HepG2 (cell line): ENCODE measurements around the gene LCAT. TPM values are rescaled to one million over a fixed set of nuclear protein-coding genes. Genes with fewer than 3 reads are reported as not detected.

Experiments used
- MED8 ChIP-seq: sonication (generic); formaldehyde crosslinking; IDR thresholded peaks from 2 replicates; pipeline ENCODE4 v1.8.1; 2023; ENCODE audit warnings: mild to moderate bottlenecking, missing genetic modification reagents; ENCODE audit not compliant: insufficient replicate concordance
- MLLT10 ChIP-seq: sonication (generic); formaldehyde crosslinking; IDR thresholded peaks from 2 replicates; pipeline ENCODE4 v1.4.0; 2020; ENCODE audit warnings: missing genetic modification reagents
- RAD51 ChIP-seq: fragments of 450-650 bp; IDR thresholded peaks from 2 replicates; pipeline ENCODE4 v1.6.1; 2016; ENCODE audit warnings: borderline replicate concordance
- RFX5 ChIP-seq: IDR thresholded peaks from 2 replicates; pipeline ENCODE4 v1.6.1; 2011; ENCODE audit warnings: low read depth, low read length, improper control_type of control experiment
- SALL2 ChIP-seq: sonication (generic); formaldehyde crosslinking; IDR thresholded peaks from 2 replicates; pipeline ENCODE4 v1.8.1; 2023; ENCODE audit warnings: mild to moderate bottlenecking, missing genetic modification reagents, inconsistent platforms
- TCF12 ChIP-seq, 2 experiments: fragments of 450-650 bp in 1 of 2; sonication (generic) in 1 of 2; formaldehyde crosslinking in 1 of 2; IDR thresholded peaks; 2 replicates each; pipeline versions ENCODE4 v1.6.1 to v1.8.0; 2017 to 2022; ENCODE audit warnings: antibody characterized with exemption in 1 of 2, mild to moderate bottlenecking in 1 of 2, missing genetic modification reagents in 1 of 2, moderate library complexity in 1 of 2
- ZNF124 ChIP-seq: sonication (generic); formaldehyde crosslinking; IDR thresholded peaks from 2 replicates; pipeline ENCODE4 v1.4.0; 2020; ENCODE audit warnings: missing genetic modification reagents
- ZNF335 ChIP-seq: sonication (generic); formaldehyde crosslinking; IDR thresholded peaks from 2 replicates; pipeline ENCODE4 v1.4.0; 2020; ENCODE audit warnings: missing genetic modification reagents
- ZNF367 ChIP-seq: sonication (generic); formaldehyde crosslinking; IDR thresholded peaks from 2 replicates; pipeline ENCODE4 v1.4.0; 2020; ENCODE audit warnings: missing genetic modification reagents, borderline replicate concordance
- ZNF468 ChIP-seq: sonication (generic); formaldehyde crosslinking; IDR thresholded peaks from 2 replicates; pipeline ENCODE4 v1.8.0; 2022; ENCODE audit warnings: mild to moderate bottlenecking, moderate library complexity, missing genetic modification reagents
- ZNF749 ChIP-seq: sonication (generic); formaldehyde crosslinking; IDR thresholded peaks from 2 replicates; pipeline ENCODE4 v1.8.0; 2022; ENCODE audit warnings: mild to moderate bottlenecking, missing genetic modification reagents, moderate library complexity, borderline replicate concordance
- polyA plus RNA-seq, 8 experiments: library from polyadenylated mRNA; depleted of rRNA in 3 of 8; stranded (reverse) in 7 of 8; unstranded in 1 of 8; fragments of >200 nt; fragmentation: Illumina TruSeq in 4 of 8; extraction: Trizol in 4 of 8; gene quantifications; 2 replicates each; pipeline versions ENCODE4 v1.2.1 to v1.2.3, GENCODE V29; 2011 to 2016; ENCODE audit warnings: low read depth in 4 of 8, missing spikeins in 1 of 8, mixed read lengths in 1 of 8; ENCODE audit not compliant: insufficient read depth in 1 of 8
- total RNA-seq, 5 experiments: library from RNA; depleted of rRNA; stranded (reverse); fragments of >200 nt; fragmentation: Illumina TruSeq; extraction: Trizol; gene quantifications; 2 replicates each; pipeline ENCODE4 v1.2.3, GENCODE V29; 2016; ENCODE audit warnings: low read depth in 1 of 5
- TF ChIP-seq, protein P1 (sequence below): sonication (generic); formaldehyde crosslinking; IDR thresholded peaks from 2 replicates; pipeline ENCODE4 v1.4.0; 2020; ENCODE audit warnings: missing genetic modification reagents
- TF ChIP-seq, protein P2 (sequence below): IDR thresholded peaks from 2 replicates; pipeline ENCODE4 v1.6.1; 2016; ENCODE audit warnings: low read depth, control low read depth
- TF ChIP-seq, protein P3 (sequence below), 2 experiments: sonication (generic) in 1 of 2; formaldehyde crosslinking in 1 of 2; IDR thresholded peaks; 2 replicates each; pipeline versions ENCODE4 v1.4.0 to v1.6.1; 2016 to 2020; ENCODE audit warnings: borderline replicate concordance in 1 of 2, low read depth in 1 of 2, mild to moderate bottlenecking in 1 of 2, missing genetic modification reagents in 1 of 2
- TF ChIP-seq, protein P4 (sequence below): sonication (generic); formaldehyde crosslinking; IDR thresholded peaks from 2 replicates; pipeline ENCODE4 v1.8.0; 2023; ENCODE audit warnings: mild to moderate bottlenecking, missing genetic modification reagents
- TF ChIP-seq, protein P5 (sequence below): sonication (generic); formaldehyde crosslinking; IDR thresholded peaks from 2 replicates; pipeline ENCODE4 v1.4.0; 2020; ENCODE audit warnings: missing genetic modification reagents; ENCODE audit errors: not compliant biosample characterization

Gene LCAT
- total and polyA plus RNA-seq, 2 of the 13 experiments (the other 11 are each of a cell fraction or from before 2014, with no cell fraction given) = 36.1 to 38.9 TPM

DNA sequence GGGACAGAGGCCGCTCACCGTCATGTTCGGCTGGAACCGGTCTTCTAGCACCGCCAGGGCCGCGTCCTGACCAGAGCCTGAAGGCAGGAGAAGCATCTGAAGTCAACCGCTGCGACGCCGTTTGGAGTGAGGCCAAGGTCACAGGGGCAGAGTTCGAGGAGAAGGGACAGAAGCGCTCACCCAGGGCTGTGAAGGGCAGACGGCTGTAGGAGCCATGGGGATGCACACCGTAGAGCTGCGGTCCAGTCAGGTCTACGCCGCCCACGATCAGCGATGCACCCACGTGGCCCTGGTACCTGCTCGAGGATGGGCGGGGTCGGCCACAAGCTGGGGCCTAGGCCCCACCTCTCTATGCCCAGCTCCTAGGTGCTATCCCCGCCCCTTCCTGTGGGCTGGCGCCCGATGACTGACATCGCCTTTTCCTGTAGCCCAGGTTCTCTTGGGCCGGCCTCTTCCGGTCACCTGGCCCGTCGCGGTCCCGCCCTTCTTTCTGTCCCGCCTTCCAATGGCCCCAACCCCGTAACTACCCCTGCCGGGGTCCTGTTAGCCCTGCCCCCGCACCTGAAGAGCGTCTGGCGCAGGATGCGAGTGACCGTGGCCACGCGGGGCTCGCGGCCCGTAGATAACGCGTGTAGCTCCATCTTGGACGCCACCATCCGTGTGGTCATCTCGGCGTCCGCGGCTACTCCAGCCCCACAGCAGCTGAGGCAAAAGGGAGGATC, 8.4 kb downstream of the LCAT start (continued):
- TF ChIP-seq, protein P1, sequence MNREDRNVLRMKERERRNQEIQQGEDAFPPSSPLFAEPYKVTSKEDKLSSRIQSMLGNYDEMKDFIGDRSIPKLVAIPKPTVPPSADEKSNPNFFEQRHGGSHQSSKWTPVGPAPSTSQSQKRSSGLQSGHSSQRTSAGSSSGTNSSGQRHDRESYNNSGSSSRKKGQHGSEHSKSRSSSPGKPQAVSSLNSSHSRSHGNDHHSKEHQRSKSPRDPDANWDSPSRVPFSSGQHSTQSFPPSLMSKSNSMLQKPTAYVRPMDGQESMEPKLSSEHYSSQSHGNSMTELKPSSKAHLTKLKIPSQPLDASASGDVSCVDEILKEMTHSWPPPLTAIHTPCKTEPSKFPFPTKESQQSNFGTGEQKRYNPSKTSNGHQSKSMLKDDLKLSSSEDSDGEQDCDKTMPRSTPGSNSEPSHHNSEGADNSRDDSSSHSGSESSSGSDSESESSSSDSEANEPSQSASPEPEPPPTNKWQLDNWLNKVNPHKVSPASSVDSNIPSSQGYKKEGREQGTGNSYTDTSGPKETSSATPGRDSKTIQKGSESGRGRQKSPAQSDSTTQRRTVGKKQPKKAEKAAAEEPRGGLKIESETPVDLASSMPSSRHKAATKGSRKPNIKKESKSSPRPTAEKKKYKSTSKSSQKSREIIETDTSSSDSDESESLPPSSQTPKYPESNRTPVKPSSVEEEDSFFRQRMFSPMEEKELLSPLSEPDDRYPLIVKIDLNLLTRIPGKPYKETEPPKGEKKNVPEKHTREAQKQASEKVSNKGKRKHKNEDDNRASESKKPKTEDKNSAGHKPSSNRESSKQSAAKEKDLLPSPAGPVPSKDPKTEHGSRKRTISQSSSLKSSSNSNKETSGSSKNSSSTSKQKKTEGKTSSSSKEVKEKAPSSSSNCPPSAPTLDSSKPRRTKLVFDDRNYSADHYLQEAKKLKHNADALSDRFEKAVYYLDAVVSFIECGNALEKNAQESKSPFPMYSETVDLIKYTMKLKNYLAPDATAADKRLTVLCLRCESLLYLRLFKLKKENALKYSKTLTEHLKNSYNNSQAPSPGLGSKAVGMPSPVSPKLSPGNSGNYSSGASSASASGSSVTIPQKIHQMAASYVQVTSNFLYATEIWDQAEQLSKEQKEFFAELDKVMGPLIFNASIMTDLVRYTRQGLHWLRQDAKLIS (CRISPR knock-in tag) = peak; percentile 76; the same call in 1 of the 2 replicates
- TF ChIP-seq, protein P2, sequence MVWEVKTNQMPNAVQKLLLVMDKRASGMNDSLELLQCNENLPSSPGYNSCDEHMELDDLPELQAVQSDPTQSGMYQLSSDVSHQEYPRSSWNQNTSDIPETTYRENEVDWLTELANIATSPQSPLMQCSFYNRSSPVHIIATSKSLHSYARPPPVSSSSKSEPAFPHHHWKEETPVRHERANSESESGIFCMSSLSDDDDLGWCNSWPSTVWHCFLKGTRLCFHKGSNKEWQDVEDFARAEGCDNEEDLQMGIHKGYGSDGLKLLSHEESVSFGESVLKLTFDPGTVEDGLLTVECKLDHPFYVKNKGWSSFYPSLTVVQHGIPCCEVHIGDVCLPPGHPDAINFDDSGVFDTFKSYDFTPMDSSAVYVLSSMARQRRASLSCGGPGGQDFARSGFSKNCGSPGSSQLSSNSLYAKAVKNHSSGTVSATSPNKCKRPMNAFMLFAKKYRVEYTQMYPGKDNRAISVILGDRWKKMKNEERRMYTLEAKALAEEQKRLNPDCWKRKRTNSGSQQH (CRISPR knock-in tag) = peak; percentile 23
- TF ChIP-seq TCF12 (IDR thresholded peaks at IDR 0.05) = no peak
- peak; percentile 52; the same call in 1 of the 2 replicates for TF ChIP-seq TCF12 (CRISPR knock-in tag; IDR thresholded peaks at IDR 0.05)
- peak; percentile 67; the same call in 1 of the 2 replicates for TF ChIP-seq ZNF749
- TF ChIP-seq, protein P3, sequence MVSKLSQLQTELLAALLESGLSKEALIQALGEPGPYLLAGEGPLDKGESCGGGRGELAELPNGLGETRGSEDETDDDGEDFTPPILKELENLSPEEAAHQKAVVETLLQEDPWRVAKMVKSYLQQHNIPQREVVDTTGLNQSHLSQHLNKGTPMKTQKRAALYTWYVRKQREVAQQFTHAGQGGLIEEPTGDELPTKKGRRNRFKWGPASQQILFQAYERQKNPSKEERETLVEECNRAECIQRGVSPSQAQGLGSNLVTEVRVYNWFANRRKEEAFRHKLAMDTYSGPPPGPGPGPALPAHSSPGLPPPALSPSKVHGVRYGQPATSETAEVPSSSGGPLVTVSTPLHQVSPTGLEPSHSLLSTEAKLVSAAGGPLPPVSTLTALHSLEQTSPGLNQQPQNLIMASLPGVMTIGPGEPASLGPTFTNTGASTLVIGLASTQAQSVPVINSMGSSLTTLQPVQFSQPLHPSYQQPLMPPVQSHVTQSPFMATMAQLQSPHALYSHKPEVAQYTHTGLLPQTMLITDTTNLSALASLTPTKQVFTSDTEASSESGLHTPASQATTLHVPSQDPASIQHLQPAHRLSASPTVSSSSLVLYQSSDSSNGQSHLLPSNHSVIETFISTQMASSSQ (IDR thresholded peaks at IDR 0.05; ENCODE audit: low read depth) = no peak
- TF ChIP-seq, protein P3 (CRISPR knock-in tag; IDR thresholded peaks at IDR 0.05; ENCODE audit: borderline replicate concordance) = peak; percentile 81; the same call in 1 of the 2 replicates
- TF ChIP-seq ZNF124 = peak; percentile 47; the same call in 1 of the 2 replicates
- peak; percentile 75 for TF ChIP-seq RAD51
- no peak for TF ChIP-seq ZNF468 (CRISPR knock-in tag)
- TF ChIP-seq, protein P4, sequence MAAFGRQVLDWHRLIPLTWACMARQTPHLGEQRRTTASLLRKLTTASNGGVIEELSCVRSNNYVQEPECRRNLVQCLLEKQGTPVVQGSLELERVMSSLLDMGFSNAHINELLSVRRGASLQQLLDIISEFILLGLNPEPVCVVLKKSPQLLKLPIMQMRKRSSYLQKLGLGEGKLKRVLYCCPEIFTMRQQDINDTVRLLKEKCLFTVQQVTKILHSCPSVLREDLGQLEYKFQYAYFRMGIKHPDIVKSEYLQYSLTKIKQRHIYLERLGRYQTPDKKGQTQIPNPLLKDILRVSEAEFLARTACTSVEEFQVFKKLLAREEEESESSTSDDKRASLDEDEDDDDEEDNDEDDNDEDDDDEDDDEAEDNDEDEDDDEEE (CRISPR knock-in tag) = peak; percentile 98; the same call in 1 of the 2 replicates
- TF ChIP-seq, protein P5, sequence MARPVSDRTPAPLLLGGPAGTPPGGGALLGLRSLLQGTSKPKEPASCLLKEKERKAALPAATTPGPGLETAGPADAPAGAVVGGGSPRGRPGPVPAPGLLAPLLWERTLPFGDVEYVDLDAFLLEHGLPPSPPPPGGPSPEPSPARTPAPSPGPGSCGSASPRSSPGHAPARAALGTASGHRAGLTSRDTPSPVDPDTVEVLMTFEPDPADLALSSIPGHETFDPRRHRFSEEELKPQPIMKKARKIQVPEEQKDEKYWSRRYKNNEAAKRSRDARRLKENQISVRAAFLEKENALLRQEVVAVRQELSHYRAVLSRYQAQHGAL (CRISPR knock-in tag) = peak; percentile 95
- peak; percentile 84; the same call in 1 of the 2 replicates for TF ChIP-seq ZNF367
- TF ChIP-seq ZNF335 (CRISPR knock-in tag) = peak; percentile 88; the same call in 1 of the 2 replicates
- TF ChIP-seq MLLT10 (CRISPR knock-in tag) = no peak
- TF ChIP-seq MED8 (CRISPR knock-in tag) = peak; percentile 60
- no peak for TF ChIP-seq RFX5
- TF ChIP-seq SALL2 (CRISPR knock-in tag) = peak; percentile 82
